ENCODE measurements around the gene NKAIN2.
"Not testable (repeated sequence)": the region's sequence is repeated elsewhere in the genome, so short reads cannot be mapped to it uniquely, and the experiment has no call there.

The NKAIN2 gene

GRCh38 chr6:124237911-124238310 lies 434.2 kb downstream of the NKAIN2 start:
- TF ChIP-seq, protein P1, sequence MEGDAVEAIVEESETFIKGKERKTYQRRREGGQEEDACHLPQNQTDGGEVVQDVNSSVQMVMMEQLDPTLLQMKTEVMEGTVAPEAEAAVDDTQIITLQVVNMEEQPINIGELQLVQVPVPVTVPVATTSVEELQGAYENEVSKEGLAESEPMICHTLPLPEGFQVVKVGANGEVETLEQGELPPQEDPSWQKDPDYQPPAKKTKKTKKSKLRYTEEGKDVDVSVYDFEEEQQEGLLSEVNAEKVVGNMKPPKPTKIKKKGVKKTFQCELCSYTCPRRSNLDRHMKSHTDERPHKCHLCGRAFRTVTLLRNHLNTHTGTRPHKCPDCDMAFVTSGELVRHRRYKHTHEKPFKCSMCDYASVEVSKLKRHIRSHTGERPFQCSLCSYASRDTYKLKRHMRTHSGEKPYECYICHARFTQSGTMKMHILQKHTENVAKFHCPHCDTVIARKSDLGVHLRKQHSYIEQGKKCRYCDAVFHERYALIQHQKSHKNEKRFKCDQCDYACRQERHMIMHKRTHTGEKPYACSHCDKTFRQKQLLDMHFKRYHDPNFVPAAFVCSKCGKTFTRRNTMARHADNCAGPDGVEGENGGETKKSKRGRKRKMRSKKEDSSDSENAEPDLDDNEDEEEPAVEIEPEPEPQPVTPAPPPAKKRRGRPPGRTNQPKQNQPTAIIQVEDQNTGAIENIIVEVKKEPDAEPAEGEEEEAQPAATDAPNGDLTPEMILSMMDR (IDR thresholded peaks at IDR 0.05; ENCODE audit: low read depth, low read length, missing control alignments), result no peak
- H3K27ac ChIP-seq, result no peak overlapping the region
- in situ Hi-C loops (cut with HindIII; ENCODE audit: low pct_ligation_motif_present, low sequenced_read_pairs), result no loop called here
- H3K4me3 ChIP-seq (ENCODE audit: low read depth, low read length), result no peak overlapping the region
- no peaks in the 10 kb centered on the region for H3K27me3 ChIP-seq (replicated peaks)
- no peaks in the 10 kb centered on the region for H3K36me3 ChIP-seq (replicated peaks)
- DNase-seq, result no peak

- H3K27me3 ChIP-seq (replicated peaks); in situ Hi-C loops (cut with HindIII; ENCODE audit: low pct_ligation_motif_present, low sequenced_read_pairs); H3K4me3 ChIP-seq (ENCODE audit: low read depth, low read length); H3K36me3 ChIP-seq (replicated peaks); H3K27ac ChIP-seq; DNase-seq: not testable (repeated sequence)
Observed at GRCh38 chr6:124238408-124238807, 434.7 kb downstream of the NKAIN2 start.

DNA sequence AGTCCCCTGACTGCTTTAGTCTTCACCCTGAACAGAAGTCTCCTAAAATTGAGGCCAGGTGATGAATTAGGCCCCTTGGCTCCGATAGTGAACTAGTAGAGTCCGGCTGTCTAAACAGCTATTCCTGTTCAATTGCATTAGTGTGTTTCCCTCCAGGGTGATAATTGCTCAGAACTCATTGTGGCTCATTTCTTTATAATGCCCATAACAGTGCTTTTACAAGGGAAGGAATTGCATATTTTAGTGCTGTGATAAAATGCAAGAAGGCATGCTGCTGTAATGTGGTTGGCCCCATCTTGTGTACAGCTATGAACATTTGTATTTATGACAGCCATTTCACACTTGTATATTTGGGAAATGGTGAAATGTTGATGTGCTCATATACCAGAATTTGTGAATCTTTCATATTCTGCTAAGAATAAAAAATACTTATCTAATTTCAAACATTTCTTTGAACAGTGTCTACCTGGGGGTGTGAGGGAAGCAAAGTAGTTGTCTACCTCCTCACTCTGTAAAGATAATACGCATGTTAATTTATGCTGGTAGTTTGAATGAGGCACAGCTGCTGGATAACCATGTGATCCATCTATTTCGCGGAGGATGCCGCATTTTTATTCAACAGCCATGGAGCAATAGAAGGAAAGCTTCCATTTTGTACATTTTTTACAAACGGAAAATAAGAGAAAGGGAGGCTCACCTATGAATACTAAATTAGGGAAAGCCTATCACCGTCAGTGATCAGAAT lies 451.4 kb downstream of the NKAIN2 start:
- Histone ChIP-seq H3K36me3 (replicated peaks) (no peaks in the 10 kb centered on the region), H3K4me3 (ENCODE audit: low read depth, low read length) (no peak overlapping the region), H3K27me3 (replicated peaks) (no peaks in the 10 kb centered on the region), H3K27ac (no peak overlapping the region)
- no peak for DNase-seq
- in situ Hi-C loops (cut with HindIII; ENCODE audit: low pct_ligation_motif_present, low sequenced_read_pairs), result no loop called here
- TF ChIP-seq, protein P1 (IDR thresholded peaks at IDR 0.05; ENCODE audit: low read depth, low read length, missing control alignments), result no peak

DNA sequence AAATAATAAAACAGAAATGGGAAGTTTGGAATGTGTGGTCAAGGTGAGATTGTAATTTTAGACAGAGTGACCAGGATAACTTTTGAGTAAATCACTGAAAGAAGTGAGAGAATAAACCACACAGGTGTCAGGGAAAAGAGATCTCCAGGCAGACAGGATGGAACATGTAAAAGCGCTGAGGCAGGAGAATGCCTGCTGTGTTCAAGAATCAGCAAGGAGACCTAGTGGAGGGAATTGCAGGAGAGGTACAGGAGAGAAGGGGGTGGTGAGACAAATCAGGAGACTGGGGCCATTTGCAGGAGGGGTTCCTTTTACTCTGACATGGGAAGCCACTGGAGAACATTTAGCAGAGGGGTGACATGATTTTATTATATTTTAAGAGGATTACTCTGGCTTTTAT lies 456.7 kb downstream of the NKAIN2 start:
- Histone ChIP-seq H3K27me3 (replicated peaks) (no peaks in the 10 kb centered on the region), H3K36me3 (replicated peaks) (no peaks in the 10 kb centered on the region), H3K27ac (no peak overlapping the region), H3K4me3 (ENCODE audit: low read depth, low read length) (no peak overlapping the region)
- TF ChIP-seq, protein P1 (IDR thresholded peaks at IDR 0.05; ENCODE audit: low read depth, low read length, missing control alignments), result no peak
- in situ Hi-C loops (cut with HindIII; ENCODE audit: low pct_ligation_motif_present, low sequenced_read_pairs), result no loop called here
- DNase-seq, result no peak

DNA sequence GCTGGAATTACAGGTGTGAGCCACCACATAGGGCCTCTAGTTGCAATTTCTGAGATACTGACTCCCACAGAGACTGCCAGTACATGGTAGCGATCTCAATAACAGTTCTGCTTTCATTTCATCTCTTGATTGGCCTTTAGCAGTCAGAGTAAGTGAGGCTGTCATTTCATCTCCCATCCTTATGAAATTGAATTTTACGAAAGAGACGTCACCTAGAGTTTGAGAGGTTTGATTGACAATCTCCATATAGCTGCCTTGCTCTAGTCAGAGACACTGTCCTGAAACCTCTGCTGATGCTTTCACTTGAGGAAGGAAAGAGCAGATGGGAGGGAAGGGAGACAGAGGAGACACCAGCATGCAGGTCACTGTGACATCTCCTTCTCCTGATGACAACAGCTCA lies 466.1 kb downstream of the NKAIN2 start:
- H3K27me3 ChIP-seq (replicated peaks), result no peaks in the 10 kb centered on the region
- no peak for DNase-seq
- no peak overlapping the region for H3K4me3 ChIP-seq (ENCODE audit: low read depth, low read length)
- TF ChIP-seq, protein P1 (IDR thresholded peaks at IDR 0.05; ENCODE audit: low read depth, low read length, missing control alignments), result no peak
- H3K27ac ChIP-seq, result no peak overlapping the region
- H3K36me3 ChIP-seq (replicated peaks), result no peaks in the 10 kb centered on the region
- in situ Hi-C loops (cut with HindIII; ENCODE audit: low pct_ligation_motif_present, low sequenced_read_pairs), result no loop called here

DNA sequence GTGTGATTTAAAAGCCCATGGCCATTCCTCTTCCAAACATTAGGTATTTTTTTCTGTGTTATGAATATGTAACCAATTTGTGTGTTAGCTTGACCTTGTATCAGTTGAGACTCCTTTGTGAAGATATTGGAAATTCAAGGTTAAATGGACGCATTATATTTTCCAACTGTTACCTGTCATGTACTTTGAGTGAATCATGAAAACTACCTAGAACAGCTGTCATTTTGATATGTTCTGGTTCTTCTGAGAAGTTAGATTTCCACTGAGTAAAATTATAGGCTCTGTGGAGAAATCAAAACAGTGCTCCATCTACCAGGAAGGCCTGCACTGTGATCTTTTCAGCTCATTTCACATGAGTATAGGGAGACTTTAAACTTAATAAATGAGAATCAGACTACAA lies 470.0 kb downstream of the NKAIN2 start:
- H3K4me3 ChIP-seq (ENCODE audit: low read depth, low read length), result no peak overlapping the region
- in situ Hi-C loops (cut with HindIII; ENCODE audit: low pct_ligation_motif_present, low sequenced_read_pairs), result no loop called here
- no peak for DNase-seq
- no peaks in the 10 kb centered on the region for H3K27me3 ChIP-seq (replicated peaks)
- TF ChIP-seq, protein P1 (IDR thresholded peaks at IDR 0.05; ENCODE audit: low read depth, low read length, missing control alignments), result no peak
- H3K27ac ChIP-seq, result no peak overlapping the region
- no peaks in the 10 kb centered on the region for H3K36me3 ChIP-seq (replicated peaks)

Measured in brain microvascular endothelial cell (primary cell).